HG03439 (cell line): ENCODE results near the gene MPHOSPH6.
"Not testable (repeated sequence)": the region's sequence is repeated elsewhere in the genome, so short reads cannot be mapped to it uniquely, and the experiment has no call there.

Source experiments
- ATAC-seq: cut with Tn5 transposase; IDR thresholded peaks from one replicate; pipeline ENCODE4 v1.9.1; 2021; ENCODE audit warnings: mild to moderate bottlenecking, moderate library complexity; ENCODE audit not compliant: unreplicated experiment

Gene MPHOSPH6

DNA sequence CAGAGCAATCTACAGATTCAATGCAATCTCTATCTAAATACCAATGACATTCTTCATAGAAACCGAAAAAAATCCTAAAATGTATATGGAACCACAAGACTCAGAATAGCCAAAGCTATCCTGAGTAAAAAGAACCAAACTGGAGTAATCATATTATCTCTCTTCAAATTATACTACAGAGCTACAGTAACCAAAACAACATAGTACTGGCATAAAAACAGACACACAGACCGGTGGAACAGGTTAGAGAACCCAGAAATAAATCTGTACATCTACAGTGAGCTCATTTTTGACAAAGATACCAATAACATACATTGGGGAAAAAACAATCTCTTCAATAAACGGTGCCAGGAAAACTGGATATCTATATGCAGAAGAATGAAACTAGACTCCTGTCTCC lies 45.4 kb downstream of the MPHOSPH6 start:
- no peak for ATAC-seq

GRCh38 chr16:82119405-82119804 lies 50.6 kb downstream of the MPHOSPH6 start:
- no peak for ATAC-seq

GRCh38 chr16:82118749-82119148 lies 51.3 kb downstream of the MPHOSPH6 start:
- no peak for ATAC-seq

DNA sequence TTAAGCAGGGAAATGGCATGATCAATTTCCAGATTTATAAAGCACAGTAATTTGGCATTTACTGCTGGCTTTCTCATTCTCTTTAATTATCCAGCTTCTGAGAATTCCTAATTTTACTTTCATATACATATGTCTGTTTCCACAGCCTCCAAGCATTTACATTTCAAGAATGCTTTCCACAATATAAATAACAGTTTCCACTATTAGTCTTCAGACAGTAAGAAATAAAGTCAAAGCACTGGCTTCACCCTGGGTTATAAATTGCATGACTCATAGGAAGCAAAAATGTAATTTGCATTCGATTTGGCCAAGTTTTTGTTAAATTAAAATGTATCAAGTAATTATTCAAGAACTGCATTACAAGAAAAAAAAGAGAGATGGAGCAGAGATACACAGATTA lies 53.5 kb downstream of the MPHOSPH6 start:
- ATAC-seq, result no peak

DNA sequence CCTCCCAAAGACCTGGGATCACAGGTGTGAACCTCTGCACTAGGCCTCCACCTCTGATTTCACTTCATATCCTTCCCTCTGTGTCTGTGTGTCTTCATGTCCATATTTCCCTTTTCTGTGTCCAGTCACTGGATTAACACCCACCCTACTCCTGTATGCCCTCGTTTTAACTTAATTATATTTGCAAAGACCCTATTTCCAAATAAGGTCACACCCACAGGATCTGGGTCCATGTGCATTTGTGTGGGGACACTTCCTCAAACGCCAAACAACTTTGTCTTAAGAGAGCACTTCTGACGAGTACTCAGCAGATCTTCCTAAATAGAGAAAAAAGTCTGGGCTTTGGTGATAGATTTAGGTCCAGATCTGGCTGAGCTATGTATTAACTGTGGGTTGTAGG lies 56.3 kb downstream of the MPHOSPH6 start:
- ATAC-seq, result no peak

DNA sequence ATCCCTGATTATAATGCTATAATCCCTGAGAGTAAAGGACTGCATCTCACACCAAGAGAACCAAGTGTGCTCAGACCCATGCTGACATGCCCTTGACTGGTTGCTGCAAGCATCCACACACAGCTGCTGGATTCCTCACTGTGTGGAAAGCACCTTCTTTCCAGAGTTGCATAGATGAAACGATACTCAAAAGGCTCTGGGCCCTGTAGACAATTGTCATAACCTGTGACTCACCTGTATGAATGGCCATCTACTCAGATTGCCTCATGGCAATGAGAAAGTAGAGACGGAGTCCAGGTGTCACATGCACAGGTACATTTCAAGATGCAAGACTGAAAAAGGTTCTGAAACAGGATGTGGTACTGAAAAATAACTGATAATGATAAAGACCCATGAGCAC lies 58.1 kb downstream of the MPHOSPH6 start:
- ATAC-seq, result no peak

GRCh38 chr16:82109266-82109665 lies 60.8 kb downstream of the MPHOSPH6 start:
- not testable (repeated sequence) for ATAC-seq

DNA sequence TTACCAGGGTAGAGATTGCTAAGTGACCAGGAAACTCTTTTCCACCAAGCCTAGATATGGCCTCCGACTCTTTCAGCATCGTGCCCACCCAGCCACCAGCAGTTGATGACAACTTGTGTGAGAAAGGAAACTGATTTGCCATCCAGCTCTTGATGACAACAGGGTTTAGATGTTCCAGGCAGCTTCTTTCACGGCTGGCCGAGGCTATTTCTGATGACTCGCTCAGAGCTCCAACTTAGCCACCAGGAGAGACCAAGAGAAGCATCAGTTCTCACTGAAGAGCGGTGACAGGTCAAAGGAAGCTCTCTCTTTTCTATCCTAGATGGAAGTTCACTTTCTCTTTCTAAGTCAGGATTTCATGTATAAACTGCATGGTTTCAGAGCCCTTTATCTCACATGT lies 61.2 kb downstream of the MPHOSPH6 start:
- ATAC-seq, result no peak

GRCh38 chr16:82108100-82108499 lies 61.9 kb downstream of the MPHOSPH6 start:
- no peak for ATAC-seq

GRCh38 chr16:82105107-82105506 lies 64.9 kb downstream of the MPHOSPH6 start:
- ATAC-seq, result no peak
